Liver (tissue), 9 donors: ENCODE measurements around the gene MT2A. TPM values are rescaled to one million over a fixed set of nuclear protein-coding genes. Genes with fewer than 3 reads are reported as not detected.

Experiments
- DNase-seq: peaks from one replicate; pipeline ENCODE4 v3.0.0-alpha.2; 2017; ENCODE audit warnings: low spot score
- H3K27ac ChIP-seq, 2 donors: one replicate each; pipeline ENCODE4 v1.7.0; 2013; ENCODE audit warnings: inconsistent platforms in 2 of 2, low read length in 2 of 2, control low read depth in 1 of 2, low read depth in 1 of 2, mild to moderate bottlenecking in 1 of 2
- H3K27me3 ChIP-seq, 4 donors: one replicate each; pipeline versions ENCODE4 v1.6.1 to v1.7.0; 2013; ENCODE audit warnings: low read length in 3 of 4, inconsistent platforms in 1 of 4, mild to moderate bottlenecking in 1 of 4, moderate library complexity in 1 of 4; ENCODE audit not compliant: control insufficient read depth in 4 of 4, insufficient read depth in 4 of 4
- H3K36me3 ChIP-seq, 4 donors: one replicate each; pipeline versions ENCODE4 v1.6.1 to v1.7.0; 2013; ENCODE audit warnings: low read length in 3 of 4, mild to moderate bottlenecking in 3 of 4, low read depth in 1 of 4, moderate library complexity in 1 of 4; ENCODE audit not compliant: control insufficient read depth in 4 of 4, insufficient read depth in 3 of 4
- H3K4me1 ChIP-seq, 4 donors: one replicate each; pipeline versions ENCODE4 v1.6.1 to v1.7.0; 2013; ENCODE audit warnings: low read length in 3 of 4, mild to moderate bottlenecking in 3 of 4, moderate library complexity in 1 of 4; ENCODE audit not compliant: control insufficient read depth in 4 of 4, insufficient read depth in 4 of 4
- H3K4me3 ChIP-seq, 3 donors: one replicate each; pipeline versions ENCODE4 v1.6.1 to v1.7.0; 2013; ENCODE audit warnings: low read length in 3 of 3, control low read depth in 1 of 3, low read depth in 1 of 3, mild to moderate bottlenecking in 1 of 3
- H3K9ac ChIP-seq, 2 donors: one replicate each; pipeline ENCODE4 v1.7.0; 2013; ENCODE audit warnings: low read length in 2 of 2, mild to moderate bottlenecking in 2 of 2, moderate library complexity in 2 of 2, control low read depth in 1 of 2, low read depth in 1 of 2
- H3K9me3 ChIP-seq, 4 donors: one replicate each; pipeline versions ENCODE4 v1.6.1 to v1.7.0; 2013; ENCODE audit warnings: low read length in 3 of 4; ENCODE audit not compliant: control insufficient read depth in 4 of 4
- ATF3 ChIP-seq: IDR thresholded peaks from 2 replicates; pipeline ENCODE4 v1.6.1; 2016; ENCODE audit warnings: antibody characterized with exemption
- CTCF ChIP-seq: fragments of 150-350 bp; IDR thresholded peaks from 2 replicates; pipeline ENCODE4 v1.5.1; 2017; ENCODE audit warnings: improper control_type of control experiment, low read depth, low read length; ENCODE audit not compliant: missing input control
- EGR1 ChIP-seq, 2 donors: IDR thresholded peaks; 2 replicates each; pipeline ENCODE4 v1.6.1; 2016 to 2018; ENCODE audit warnings: antibody characterized with exemption in 2 of 2, low read depth in 2 of 2
- FOXA1 ChIP-seq: IDR thresholded peaks from 2 replicates; pipeline ENCODE4 v1.6.1; 2016; ENCODE audit warnings: antibody characterized with exemption
- FOXA2 ChIP-seq: IDR thresholded peaks from 2 replicates; pipeline ENCODE4 v1.6.1; 2016; ENCODE audit warnings: antibody characterized with exemption
- GABPA ChIP-seq, 2 donors: IDR thresholded peaks in 1 of 2; conservative IDR thresholded peaks in 1 of 2; 2 replicates each; pipeline ENCODE4 v1.6.1; 2016; ENCODE audit warnings: antibody characterized with exemption in 2 of 2, mild to moderate bottlenecking in 1 of 2, moderate library complexity in 1 of 2
- HNF4A ChIP-seq, 2 donors: conservative IDR thresholded peaks; 2 replicates each; pipeline ENCODE4 v1.6.1; 2016; ENCODE audit warnings: antibody characterized with exemption in 2 of 2, mild to moderate bottlenecking in 2 of 2
- HNF4G ChIP-seq: IDR thresholded peaks from 2 replicates; pipeline ENCODE4 v1.6.1; 2016; ENCODE audit warnings: antibody characterized with exemption
- JUND ChIP-seq, 2 donors: IDR thresholded peaks; 2 replicates each; pipeline ENCODE4 v1.6.1; 2016; ENCODE audit warnings: antibody characterized with exemption in 2 of 2
- MAX ChIP-seq: IDR thresholded peaks from 2 replicates; pipeline ENCODE4 v1.6.1; 2016; ENCODE audit warnings: antibody characterized with exemption
- NR2F2 ChIP-seq: IDR thresholded peaks from 2 replicates; pipeline ENCODE4 v1.6.1; 2016; ENCODE audit warnings: antibody characterized with exemption
- RAD21 ChIP-seq, 2 donors: IDR thresholded peaks; 2 replicates each; pipeline ENCODE4 v1.6.1; 2016; ENCODE audit warnings: antibody characterized with exemption in 2 of 2, mild to moderate bottlenecking in 2 of 2
- RXRA ChIP-seq, 2 donors: IDR thresholded peaks; 2 replicates each; pipeline ENCODE4 v1.6.1; 2017 to 2018; ENCODE audit warnings: antibody characterized with exemption in 2 of 2, mild to moderate bottlenecking in 1 of 2
- SP1 ChIP-seq: IDR thresholded peaks from 2 replicates; pipeline ENCODE4 v1.6.1; 2018; ENCODE audit warnings: antibody characterized with exemption, mild to moderate bottlenecking
- TAF1 ChIP-seq: conservative IDR thresholded peaks from 2 replicates; pipeline ENCODE4 v1.6.1; 2016; ENCODE audit warnings: antibody characterized with exemption, mild to moderate bottlenecking
- YY1 ChIP-seq: IDR thresholded peaks from 2 replicates; pipeline ENCODE4 v1.6.1; 2016; ENCODE audit warnings: antibody characterized with exemption, mild to moderate bottlenecking
- ZBTB33 ChIP-seq: IDR thresholded peaks from 2 replicates; pipeline ENCODE4 v1.6.1; 2016; ENCODE audit warnings: antibody characterized with exemption
- WGBS: extraction: QIAGEN DNeasy Blood & Tissue Kit; methylation state at CpG from one replicate; pipeline ENCODE4 v1.1.7; 2013; 5-methylcytosine and 5-hydroxymethylcytosine counted together
- polyA plus RNA-seq, 2 donors: library from polyadenylated mRNA; stranded (reverse) in 1 of 2; unstranded in 1 of 2; fragments of 200-250 nt in 1 of 2; fragments of >200 nt in 1 of 2; fragmentation: Nextera tagmentation in 1 of 2; extraction: Ambion mirVana in 1 of 2; gene quantifications; one replicate each; pipeline versions ENCODE4 v1.2.1 to v1.2.3, GENCODE V29; 2013 to 2015
- total RNA-seq, 2 donors: library from RNA; depleted of rRNA; stranded (reverse); fragments of >200 nt; gene quantifications; one replicate each; pipeline ENCODE4 v1.2.3, GENCODE V29; 2014
- donor health status: healthy.
- donor health status: healthy.
- donor health status: healthy.
- donor health status: healthy.
- donor health status: healthy.

MT2A gene
- total and polyA plus RNA-seq, 4 donors: 45.8 to 5,206 (median 2,233) TPM

GRCh38 chr16:56609463-56609921 is 1.1 kb downstream of the MT2A start:
- WGBS: 0% methylated on average over 6 of the region's 6 CpGs
- TF ChIP-seq HNF4A (conservative IDR thresholded peaks at IDR 0.05) (peak; percentile 7 to 42), SP1 (no peak), JUND (IDR thresholded peaks at IDR 0.05) (peak in 1 of 2 donors; percentile 85), YY1 (no peak), FOXA2 (no peak), FOXA1 (no peak), RXRA (IDR thresholded peaks at IDR 0.05) (peak; percentile 2 to 42), CTCF (no peak), GABPA (IDR thresholded peaks at IDR 0.05 in 1 of 2, conservative IDR thresholded peaks at IDR 0.05 in 1 of 2) (peak in 1 of 2 donors; percentile 33), RAD21 (IDR thresholded peaks at IDR 0.05) (peak; percentile 15 to 31), ZBTB33 (peak; percentile 30), NR2F2 (no peak), TAF1 (no peak), MAX (no peak), ATF3 (peak; percentile 40)
- no peaks in the 10 kb centered on the region for H3K27me3 ChIP-seq
- H3K36me3 ChIP-seq: no peaks in the 10 kb centered on the region
- peaks cover 6 to 37% (median 13%) of the 10 kb centered on the region in 4 donors for H3K4me1 ChIP-seq
- peak; percentile 68 for DNase-seq
- H3K9ac ChIP-seq: peak overlapping the region; percentile 79 to 98
- no peaks in the 10 kb centered on the region for H3K9me3 ChIP-seq
- peak overlapping the region; percentile 68 to 90 (median 88) for H3K4me3 ChIP-seq
- peak overlapping the region; percentile 98 to 99 for H3K27ac ChIP-seq

GRCh38 chr16:56610017-56610608 is 1.7 kb downstream of the MT2A start:
- Histone ChIP-seq H3K36me3 (no peaks in the 10 kb centered on the region), H3K9ac (peak overlapping the region; percentile 84 to 98), H3K9me3 (no peaks in the 10 kb centered on the region), H3K4me3 (peak overlapping the region; percentile 68 to 90 (median 88)), H3K27me3 (no peaks in the 10 kb centered on the region), H3K27ac (peak overlapping the region; percentile 98 to 99), H3K4me1 (peaks cover 6 to 37% (median 13%) of the 10 kb centered on the region in 4 donors)
- DNase-seq: no peak
- 6% methylated on average over 10 of the region's 10 CpGs for WGBS
- TF ChIP-seq ZBTB33: no peak
- no peak for TF ChIP-seq FOXA2
- TF ChIP-seq JUND (IDR thresholded peaks at IDR 0.05): peak; percentile 22 to 57
- TF ChIP-seq NR2F2: no peak
- no peak for TF ChIP-seq TAF1
- no peak for TF ChIP-seq GABPA (IDR thresholded peaks at IDR 0.05 in 1 of 2, conservative IDR thresholded peaks at IDR 0.05 in 1 of 2)
- TF ChIP-seq HNF4G: no peak
- TF ChIP-seq CTCF: no peak
- TF ChIP-seq HNF4A (conservative IDR thresholded peaks at IDR 0.05): peak in 1 of 2 donors; percentile 2
- TF ChIP-seq FOXA1: no peak
- no peak for TF ChIP-seq MAX
- TF ChIP-seq EGR1 (IDR thresholded peaks at IDR 0.05; ENCODE audit: low read depth in 2 of 2): peak; percentile 1 to 66
- no peak for TF ChIP-seq ATF3
- TF ChIP-seq RXRA (IDR thresholded peaks at IDR 0.05): no peak
- no peak for TF ChIP-seq SP1
